SK-N-SH treated with all-trans-retinoic acid at 6 μM for 48 hours (cell line): Measurements from ENCODE around the gene CANT1.

ENCODE experiments used
- ARNTL ChIP-seq: fragments of 450-650 bp; formaldehyde crosslinking; IDR thresholded peaks from 2 replicates; pipeline ENCODE4 v1.5.0; 2020; ENCODE audit warnings: low read depth, mild to moderate bottlenecking, moderate library complexity, borderline replicate concordance
- CREB5 ChIP-seq: fragments of 250-450 bp; sonication (Bioruptor Pico); IDR thresholded peaks from 2 replicates; pipeline ENCODE4 v1.5.1; 2020; ENCODE audit warnings: low read depth, mild to moderate bottlenecking, moderate library complexity
- CSDC2 ChIP-seq: fragments of 250-450 bp; sonication (Bioruptor Pico); IDR thresholded peaks from 2 replicates; pipeline ENCODE4 v1.5.0; 2020; ENCODE audit warnings: mild to moderate bottlenecking, moderate library complexity
- GLIS3 ChIP-seq: fragments of 250-450 bp; sonication (Bioruptor Pico); IDR thresholded peaks from 2 replicates; pipeline ENCODE4 v1.5.0; 2020; ENCODE audit warnings: mild to moderate bottlenecking, moderate library complexity
- OSR1 ChIP-seq: fragments of 250-450 bp; sonication (Bioruptor Pico); IDR thresholded peaks from 2 replicates; pipeline ENCODE4 v1.8.0; 2022; ENCODE audit warnings: moderate library complexity, mild to moderate bottlenecking, inconsistent platforms
- PATZ1 ChIP-seq: fragments of 250-450 bp; sonication (Bioruptor Pico); IDR thresholded peaks from 2 replicates; pipeline ENCODE4 v1.8.0; 2020; ENCODE audit warnings: mild to moderate bottlenecking, moderate library complexity, borderline replicate concordance
- POU6F1 ChIP-seq: fragments of 250-450 bp; sonication (Bioruptor Pico); IDR thresholded peaks from 2 replicates; pipeline ENCODE4 v1.8.0; 2021; ENCODE audit warnings: low read depth, mild to moderate bottlenecking, moderate library complexity, borderline replicate concordance
- RARB ChIP-seq: fragments of 250-450 bp; sonication (Bioruptor Pico); IDR thresholded peaks from 2 replicates; pipeline ENCODE4 v1.8.0; 2021; ENCODE audit warnings: mild to moderate bottlenecking, moderate library complexity
- ZC3H10 ChIP-seq: fragments of 250-450 bp; sonication (Bioruptor Pico); IDR thresholded peaks from 2 replicates; pipeline ENCODE4 v1.5.1; 2021; ENCODE audit warnings: mild to moderate bottlenecking, moderate library complexity
- ZFP3 ChIP-seq: fragments of 250-450 bp; sonication (Bioruptor Pico); IDR thresholded peaks from 2 replicates; pipeline ENCODE4 v1.5.0; 2020; ENCODE audit warnings: mild to moderate bottlenecking, moderate library complexity

- TF ChIP-seq CSDC2 (CRISPR knock-in tag) (no peak), ARNTL (no peak), RARB (CRISPR knock-in tag) (no peak), POU6F1 (CRISPR knock-in tag) (no peak), ZC3H10 (CRISPR knock-in tag) (no peak), OSR1 (no peak), PATZ1 (CRISPR knock-in tag) (no peak), CREB5 (CRISPR knock-in tag) (no peak), GLIS3 (CRISPR knock-in tag) (no peak), ZFP3 (CRISPR knock-in tag) (no peak)
Observed at GRCh38 chr17:78970834-78971755, 38.5 kb downstream of the CANT1 start.
